ENCODE measurements around the gene CDC20B. TPM values are rescaled to one million over a fixed set of nuclear protein-coding genes. Genes with fewer than 3 reads are reported as not detected.

The CDC20B gene
- total and polyA plus RNA-seq, 2 of the 8 experiments (the other 6 are each of a cell fraction or from before 2014, with no cell fraction given), result 0.06 TPM; not detected in 1

DNA sequence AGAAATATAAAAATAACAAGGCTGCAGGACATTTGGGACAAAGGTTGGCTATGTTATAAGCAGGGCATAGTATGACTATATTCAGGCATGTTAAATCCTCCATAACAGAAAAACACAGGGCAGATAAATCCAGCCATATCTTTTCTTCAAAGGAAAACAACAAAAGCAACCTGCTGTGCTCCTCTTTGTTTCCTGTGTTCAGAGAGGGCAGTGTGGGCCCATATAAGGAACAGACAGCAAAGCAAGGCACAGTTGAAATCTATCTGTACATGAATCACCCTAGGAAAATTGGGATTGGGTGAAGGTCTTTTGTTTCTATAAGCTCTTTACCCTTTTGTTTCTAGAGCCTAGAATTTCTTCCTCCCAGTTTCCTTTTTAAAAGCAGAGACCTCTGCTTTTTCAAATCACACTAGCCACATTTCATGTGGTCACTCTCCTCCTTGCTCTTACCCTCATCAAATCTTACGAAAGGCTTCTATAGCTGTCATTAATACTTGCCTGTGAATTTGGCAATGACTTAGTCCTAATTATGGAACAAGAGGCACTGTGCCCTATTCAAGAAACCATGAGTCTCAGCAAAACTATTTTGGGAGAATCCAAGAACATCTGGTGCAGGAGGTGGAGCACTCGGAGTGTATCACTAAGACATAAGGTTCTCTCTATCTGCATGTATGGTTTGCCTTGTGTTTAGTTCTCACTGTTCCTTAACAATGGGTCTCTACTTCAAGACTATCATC lies 68.8 kb downstream of the CDC20B start (continued):
- TF ChIP-seq TCF12 (IDR thresholded peaks at IDR 0.05; ENCODE audit: low read depth, low read length) (no peak), CTBP2 (IDR thresholded peaks at IDR 0.05; ENCODE audit: borderline replicate concordance, insufficient read depth, insufficient read length, low read length) (no peak)

Measured in H1 (cell line).